Measurements from ENCODE around the gene TLK2. TPM values are rescaled to one million over a fixed set of nuclear protein-coding genes. Genes with fewer than 3 reads are reported as not detected.

TLK2 gene
- total and polyA plus RNA-seq, 2 experiments from 2014 or later: 19.6 to 56.1 TPM

GRCh38 chr17:62621223-62621622 lies 142.6 kb downstream of the TLK2 start:
- Histone ChIP-seq H3K36me3 (ENCODE audit: insufficient read depth) (no peaks in the 10 kb centered on the region), H3K4me1 (ENCODE audit: insufficient read depth) (peaks cover 19% of the 10 kb centered on the region), H3K4me2 (no peak overlapping the region), H3F3A (replicated peaks; ENCODE audit: low read depth) (0 out of 2 replicates have a peak, but pooled peaks cover 2% of the 10 kb centered on the region), H3K27ac (ENCODE audit: low read depth) (no peak overlapping the region), H2AFZ (no peak overlapping the region), H4K20me1 (replicated peaks; ENCODE audit: insufficient read depth) (no peaks in the 10 kb centered on the region), H3K79me2 (replicated peaks; ENCODE audit: insufficient read depth) (no peaks in the 10 kb centered on the region), H3K27me3 (ENCODE audit: insufficient read depth) (no peaks in the 10 kb centered on the region), H3K9me2 (ENCODE audit: insufficient read depth) (no peaks in the 10 kb centered on the region), H3K4me3 (no peak overlapping the region)
- ATAC-seq (no peak), DNase-seq (ENCODE audit: low spot score) (no peak)
- Mint-ChIP-seq H3K9me3 (no peaks in the 10 kb centered on the region), H3K36me3 (ENCODE audit: low read depth) (no peaks in the 10 kb centered on the region), H3K4me1 (peaks cover 29% of the 10 kb centered on the region), H3K27ac (no peak overlapping the region), H3K27me3 (ENCODE audit: insufficient read depth, low read depth, poor library complexity) (peaks cover 18% of the 10 kb centered on the region), H3K4me3 (no peak overlapping the region)
- no peak for TF ChIP-seq JUNB (IDR thresholded peaks at IDR 0.05; ENCODE audit: unreplicated experiment)
- no peak for TF ChIP-seq CREB1 (CRISPR knock-in tag; IDR thresholded peaks at IDR 0.05; ENCODE audit: low read depth)
- TF ChIP-seq ZNF331 (CRISPR knock-in tag; IDR thresholded peaks at IDR 0.05; ENCODE audit: low read depth): no peak
- TF ChIP-seq ETS1 (IDR thresholded peaks at IDR 0.05): no peak
- TF ChIP-seq EZH2 (IDR thresholded peaks at IDR 0.05; ENCODE audit: low read depth, unreplicated experiment): no peak
- TF ChIP-seq ZNF462 (CRISPR knock-in tag; IDR thresholded peaks at IDR 0.05): no peak
- TF ChIP-seq, protein P1, sequence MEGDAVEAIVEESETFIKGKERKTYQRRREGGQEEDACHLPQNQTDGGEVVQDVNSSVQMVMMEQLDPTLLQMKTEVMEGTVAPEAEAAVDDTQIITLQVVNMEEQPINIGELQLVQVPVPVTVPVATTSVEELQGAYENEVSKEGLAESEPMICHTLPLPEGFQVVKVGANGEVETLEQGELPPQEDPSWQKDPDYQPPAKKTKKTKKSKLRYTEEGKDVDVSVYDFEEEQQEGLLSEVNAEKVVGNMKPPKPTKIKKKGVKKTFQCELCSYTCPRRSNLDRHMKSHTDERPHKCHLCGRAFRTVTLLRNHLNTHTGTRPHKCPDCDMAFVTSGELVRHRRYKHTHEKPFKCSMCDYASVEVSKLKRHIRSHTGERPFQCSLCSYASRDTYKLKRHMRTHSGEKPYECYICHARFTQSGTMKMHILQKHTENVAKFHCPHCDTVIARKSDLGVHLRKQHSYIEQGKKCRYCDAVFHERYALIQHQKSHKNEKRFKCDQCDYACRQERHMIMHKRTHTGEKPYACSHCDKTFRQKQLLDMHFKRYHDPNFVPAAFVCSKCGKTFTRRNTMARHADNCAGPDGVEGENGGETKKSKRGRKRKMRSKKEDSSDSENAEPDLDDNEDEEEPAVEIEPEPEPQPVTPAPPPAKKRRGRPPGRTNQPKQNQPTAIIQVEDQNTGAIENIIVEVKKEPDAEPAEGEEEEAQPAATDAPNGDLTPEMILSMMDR (conservative IDR thresholded peaks at IDR 0.05; ENCODE audit: low read depth in 2 of 2): no peak
- TF ChIP-seq POLR2AphosphoS5 (IDR thresholded peaks at IDR 0.05; ENCODE audit: low read depth): no peak
- TF ChIP-seq, protein P2, sequence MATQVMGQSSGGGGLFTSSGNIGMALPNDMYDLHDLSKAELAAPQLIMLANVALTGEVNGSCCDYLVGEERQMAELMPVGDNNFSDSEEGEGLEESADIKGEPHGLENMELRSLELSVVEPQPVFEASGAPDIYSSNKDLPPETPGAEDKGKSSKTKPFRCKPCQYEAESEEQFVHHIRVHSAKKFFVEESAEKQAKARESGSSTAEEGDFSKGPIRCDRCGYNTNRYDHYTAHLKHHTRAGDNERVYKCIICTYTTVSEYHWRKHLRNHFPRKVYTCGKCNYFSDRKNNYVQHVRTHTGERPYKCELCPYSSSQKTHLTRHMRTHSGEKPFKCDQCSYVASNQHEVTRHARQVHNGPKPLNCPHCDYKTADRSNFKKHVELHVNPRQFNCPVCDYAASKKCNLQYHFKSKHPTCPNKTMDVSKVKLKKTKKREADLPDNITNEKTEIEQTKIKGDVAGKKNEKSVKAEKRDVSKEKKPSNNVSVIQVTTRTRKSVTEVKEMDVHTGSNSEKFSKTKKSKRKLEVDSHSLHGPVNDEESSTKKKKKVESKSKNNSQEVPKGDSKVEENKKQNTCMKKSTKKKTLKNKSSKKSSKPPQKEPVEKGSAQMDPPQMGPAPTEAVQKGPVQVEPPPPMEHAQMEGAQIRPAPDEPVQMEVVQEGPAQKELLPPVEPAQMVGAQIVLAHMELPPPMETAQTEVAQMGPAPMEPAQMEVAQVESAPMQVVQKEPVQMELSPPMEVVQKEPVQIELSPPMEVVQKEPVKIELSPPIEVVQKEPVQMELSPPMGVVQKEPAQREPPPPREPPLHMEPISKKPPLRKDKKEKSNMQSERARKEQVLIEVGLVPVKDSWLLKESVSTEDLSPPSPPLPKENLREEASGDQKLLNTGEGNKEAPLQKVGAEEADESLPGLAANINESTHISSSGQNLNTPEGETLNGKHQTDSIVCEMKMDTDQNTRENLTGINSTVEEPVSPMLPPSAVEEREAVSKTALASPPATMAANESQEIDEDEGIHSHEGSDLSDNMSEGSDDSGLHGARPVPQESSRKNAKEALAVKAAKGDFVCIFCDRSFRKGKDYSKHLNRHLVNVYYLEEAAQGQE (IDR thresholded peaks at IDR 0.05; ENCODE audit: unreplicated experiment): no peak
- no peak for TF ChIP-seq EZH2phosphoT487 (IDR thresholded peaks at IDR 0.05; ENCODE audit: unreplicated experiment)
- no peak for TF ChIP-seq STAT1 (IDR thresholded peaks at IDR 0.05; ENCODE audit: unreplicated experiment)
- no peak for TF ChIP-seq NANOG (IDR thresholded peaks at IDR 0.05; ENCODE audit: borderline replicate concordance)
- TF ChIP-seq ZNF114 (CRISPR knock-in tag; IDR thresholded peaks at IDR 0.05): no peak
